Astrocyte of the spinal cord (primary cell): ENCODE data around the gene LY6G5B.
A peak's percentile ranks its signal among the peaks of the same experiment; 100 is the strongest.

Experiments
- DNase-seq: peaks from one replicate; pipeline ENCODE4 v3.0.0; 2011; ENCODE audit warnings: low read depth, low spot score
- H3K4me3 ChIP-seq: 2 replicates; pipeline ENCODE4 v1.5.1; 2011; ENCODE audit warnings: low read depth, mild to moderate bottlenecking, low read length, moderate library complexity
- in situ Hi-C: cut with HindIII; loops from 2 replicates; pipeline ENCODE4 v1.10.0; 2017; ENCODE audit warnings: low sequenced_read_pairs
- TF ChIP-seq, protein P1 (sequence below): IDR thresholded peaks from 2 replicates; pipeline ENCODE4 v1.5.1; 2012; ENCODE audit warnings: low read depth, mild to moderate bottlenecking, low read length, inconsistent platforms

Gene LY6G5B

DNA sequence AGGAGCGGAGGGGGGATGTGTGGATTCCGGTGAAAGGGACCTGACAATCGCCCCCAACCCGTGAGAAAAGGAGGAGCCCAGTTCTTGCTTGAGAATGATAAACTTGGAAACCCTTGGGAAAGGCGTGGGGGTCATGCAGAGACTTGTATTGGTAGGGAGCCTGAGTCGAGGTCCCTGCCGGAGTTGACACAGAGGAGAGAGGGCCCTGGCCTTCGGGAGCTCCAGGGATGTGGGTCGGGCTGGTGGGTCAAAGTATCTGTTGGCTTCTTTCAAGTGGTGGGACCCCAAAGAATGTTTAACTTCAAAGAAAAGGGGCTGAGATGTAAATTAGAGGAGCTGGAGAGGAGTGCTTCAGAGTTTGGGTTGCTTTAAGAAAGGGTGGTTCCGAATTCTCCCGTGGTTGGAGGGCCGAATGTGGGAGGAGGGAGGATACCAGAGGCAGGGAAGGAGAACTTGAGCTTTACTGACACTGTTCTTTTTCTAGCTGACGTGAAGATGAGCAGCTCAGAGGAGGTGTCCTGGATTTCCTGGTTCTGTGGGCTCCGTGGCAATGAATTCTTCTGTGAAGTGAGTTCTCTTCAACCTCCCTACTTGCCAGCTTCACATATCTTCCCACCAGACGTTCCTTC lies 3.3 kb upstream of the LY6G5B start:
- H3K4me3 ChIP-seq: peak overlapping the region; percentile 96
- no peak for DNase-seq
- TF ChIP-seq, protein P1, sequence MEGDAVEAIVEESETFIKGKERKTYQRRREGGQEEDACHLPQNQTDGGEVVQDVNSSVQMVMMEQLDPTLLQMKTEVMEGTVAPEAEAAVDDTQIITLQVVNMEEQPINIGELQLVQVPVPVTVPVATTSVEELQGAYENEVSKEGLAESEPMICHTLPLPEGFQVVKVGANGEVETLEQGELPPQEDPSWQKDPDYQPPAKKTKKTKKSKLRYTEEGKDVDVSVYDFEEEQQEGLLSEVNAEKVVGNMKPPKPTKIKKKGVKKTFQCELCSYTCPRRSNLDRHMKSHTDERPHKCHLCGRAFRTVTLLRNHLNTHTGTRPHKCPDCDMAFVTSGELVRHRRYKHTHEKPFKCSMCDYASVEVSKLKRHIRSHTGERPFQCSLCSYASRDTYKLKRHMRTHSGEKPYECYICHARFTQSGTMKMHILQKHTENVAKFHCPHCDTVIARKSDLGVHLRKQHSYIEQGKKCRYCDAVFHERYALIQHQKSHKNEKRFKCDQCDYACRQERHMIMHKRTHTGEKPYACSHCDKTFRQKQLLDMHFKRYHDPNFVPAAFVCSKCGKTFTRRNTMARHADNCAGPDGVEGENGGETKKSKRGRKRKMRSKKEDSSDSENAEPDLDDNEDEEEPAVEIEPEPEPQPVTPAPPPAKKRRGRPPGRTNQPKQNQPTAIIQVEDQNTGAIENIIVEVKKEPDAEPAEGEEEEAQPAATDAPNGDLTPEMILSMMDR: no peak
- in situ Hi-C loops: no loop called here

GRCh38 chr6:31676322-31676903 lies 6.6 kb downstream of the LY6G5B start:
- DNase-seq: no peak
- H3K4me3 ChIP-seq: no peak overlapping the region
- TF ChIP-seq, protein P1: no peak
- in situ Hi-C loops: no loop called here

GRCh38 chr6:31676904-31677303 lies 7.1 kb downstream of the LY6G5B start:
- H3K4me3 ChIP-seq: no peak overlapping the region
- TF ChIP-seq, protein P1: no peak
- DNase-seq: no peak
- in situ Hi-C loops: no loop called here

GRCh38 chr6:31677955-31678354 lies 8.2 kb downstream of the LY6G5B start:
- DNase-seq: no peak
- TF ChIP-seq, protein P1: no peak
- in situ Hi-C loops: no loop called here
- no peak overlapping the region for H3K4me3 ChIP-seq

- DNase-seq: peak; percentile 91
- H3K4me3 ChIP-seq: peak within 1 kb of the TSS; percentile 35
- in situ Hi-C loops: no loop called here
- TF ChIP-seq, protein P1: peak; percentile 71
Measured at GRCh38 chr6:31680226-31681134, 10.7 kb downstream of the LY6G5B start, which contains the start of gene LY6G5C. LY6G5C (minus strand) TSS chr6:31681067; CDS start chr6:31680373, 694 bp downstream.

DNA sequence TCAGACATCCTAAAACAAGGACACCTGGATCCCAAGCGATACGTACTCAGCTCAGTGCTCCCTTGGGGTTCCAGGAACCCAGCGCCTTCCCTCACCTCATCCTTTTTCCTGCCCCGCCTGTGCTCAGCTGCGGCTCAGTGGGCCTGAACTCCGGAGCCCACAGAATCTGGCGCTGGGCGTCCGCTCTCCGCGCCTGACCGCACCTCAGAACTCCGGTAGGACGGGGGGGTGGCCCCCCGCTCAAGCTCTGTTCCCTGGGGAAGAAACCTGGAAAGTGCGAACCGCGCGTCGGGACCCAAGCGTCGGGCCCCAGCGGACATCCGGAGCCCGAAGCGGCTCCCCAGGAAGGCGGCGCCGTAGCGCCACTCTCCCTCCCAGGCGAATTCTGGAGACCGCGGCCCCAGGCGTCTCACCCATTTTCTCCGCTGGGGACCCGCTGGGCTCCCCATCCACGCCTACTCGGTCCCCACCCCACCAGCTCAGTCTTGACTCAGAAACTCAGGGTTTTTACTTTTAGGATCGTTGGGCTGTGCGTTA lies 11.4 kb downstream of the LY6G5B start:
- TF ChIP-seq, protein P1: no peak

More for the DNA sequence above, 11.4 kb downstream of the LY6G5B start:
- H3K4me3 ChIP-seq: peak overlapping the region; percentile 35
- in situ Hi-C loops: no loop called here
- DNase-seq: no peak
